ENCODE data around the gene GNAI1. TPM values are rescaled to one million over a fixed set of nuclear protein-coding genes. Genes with fewer than 3 reads are reported as not detected.

Gene GNAI1
- total RNA-seq, 2 donors from 2014 or later: 11.1 to 30.9 TPM

GRCh38 chr7:80215734-80216133 lies 81.1 kb downstream of the GNAI1 start:
- no peak overlapping the region for H3K4me3 ChIP-seq
- TF ChIP-seq CTCF (IDR thresholded peaks at IDR 0.05): no peak
- no peaks in the 10 kb centered on the region for H3K27me3 ChIP-seq (replicated peaks; ENCODE audit: insufficient read depth)
- ATAC-seq (ENCODE audit: insufficient number of reproducible peaks, low FRiP score, low read depth) (no peak), DNase-seq (ENCODE audit: low spot score) (no peak)
- H3K9me3 ChIP-seq: no peaks in the 10 kb centered on the region
- H3K27ac ChIP-seq: no peak overlapping the region
- no peaks in the 10 kb centered on the region for H3K4me1 ChIP-seq (ENCODE audit: control insufficient read depth in 1 of 2, low read depth in 2 of 2)
- H3K36me3 ChIP-seq: no peaks in the 10 kb centered on the region

GRCh38 chr7:80216996-80217842 lies 82.6 kb downstream of the GNAI1 start:
- no peak overlapping the region for H3K4me3 ChIP-seq
- TF ChIP-seq CTCF (IDR thresholded peaks at IDR 0.05): no peak
- DNase-seq (ENCODE audit: low spot score) (no peak), ATAC-seq (ENCODE audit: insufficient number of reproducible peaks, low FRiP score, low read depth) (no peak)
- H3K36me3 ChIP-seq: no peaks in the 10 kb centered on the region
- no peak overlapping the region for H3K27ac ChIP-seq
- H3K9me3 ChIP-seq: no peaks in the 10 kb centered on the region
- no peaks in the 10 kb centered on the region for H3K27me3 ChIP-seq (replicated peaks; ENCODE audit: insufficient read depth)
- no peaks in the 10 kb centered on the region for H3K4me1 ChIP-seq (ENCODE audit: control insufficient read depth in 1 of 2, low read depth in 2 of 2)

- Histone ChIP-seq H3K36me3 (no peaks in the 10 kb centered on the region), H3K4me3 (no peak overlapping the region), H3K4me1 (ENCODE audit: control insufficient read depth in 1 of 2, low read depth in 2 of 2) (no peaks in the 10 kb centered on the region), H3K27ac (no peak overlapping the region), H3K27me3 (replicated peaks; ENCODE audit: insufficient read depth) (no peaks in the 10 kb centered on the region), H3K9me3 (no peaks in the 10 kb centered on the region)
- ATAC-seq (ENCODE audit: insufficient number of reproducible peaks, low FRiP score, low read depth) (no peak), DNase-seq (ENCODE audit: low spot score) (no peak)
- TF ChIP-seq CTCF (IDR thresholded peaks at IDR 0.05): no peak
These were observed 84.1 kb downstream of the GNAI1 start for GRCh38 chr7:80218723-80219122.

- Histone ChIP-seq H3K4me3 (no peak overlapping the region), H3K27ac (no peak overlapping the region), H3K36me3 (no peaks in the 10 kb centered on the region), H3K27me3 (replicated peaks; ENCODE audit: insufficient read depth) (no peaks in the 10 kb centered on the region), H3K4me1 (ENCODE audit: control insufficient read depth in 1 of 2, low read depth in 2 of 2) (no peaks in the 10 kb centered on the region), H3K9me3 (no peaks in the 10 kb centered on the region)
- no peak for DNase-seq (ENCODE audit: low spot score)
- no peak for ATAC-seq (ENCODE audit: insufficient number of reproducible peaks, low FRiP score, low read depth)
- TF ChIP-seq CTCF (IDR thresholded peaks at IDR 0.05): no peak
These were observed 85.5 kb downstream of the GNAI1 start for GRCh38 chr7:80220022-80220634.

- ATAC-seq (ENCODE audit: insufficient number of reproducible peaks, low FRiP score, low read depth) (no peak), DNase-seq (ENCODE audit: low spot score) (no peak)
- H3K36me3 ChIP-seq: no peaks in the 10 kb centered on the region
- no peaks in the 10 kb centered on the region for H3K27me3 ChIP-seq (replicated peaks; ENCODE audit: insufficient read depth)
- H3K27ac ChIP-seq: no peak overlapping the region
- no peaks in the 10 kb centered on the region for H3K4me1 ChIP-seq (ENCODE audit: control insufficient read depth in 1 of 2, low read depth in 2 of 2)
- no peaks in the 10 kb centered on the region for H3K9me3 ChIP-seq
- no peak for TF ChIP-seq CTCF (IDR thresholded peaks at IDR 0.05)
- no peak overlapping the region for H3K4me3 ChIP-seq
These were observed 89.8 kb downstream of the GNAI1 start for GRCh38 chr7:80224415-80224814.
